GM18520 (cell line): Measurements from ENCODE around the gene SLC12A3.
A peak's percentile ranks its signal among the peaks of the same experiment; 100 is the strongest.

Experiments used
- ATAC-seq: cut with Tn5 transposase; IDR thresholded peaks from one replicate; pipeline ENCODE4 v1.9.1; 2021; ENCODE audit not compliant: unreplicated experiment

The SLC12A3 gene

DNA sequence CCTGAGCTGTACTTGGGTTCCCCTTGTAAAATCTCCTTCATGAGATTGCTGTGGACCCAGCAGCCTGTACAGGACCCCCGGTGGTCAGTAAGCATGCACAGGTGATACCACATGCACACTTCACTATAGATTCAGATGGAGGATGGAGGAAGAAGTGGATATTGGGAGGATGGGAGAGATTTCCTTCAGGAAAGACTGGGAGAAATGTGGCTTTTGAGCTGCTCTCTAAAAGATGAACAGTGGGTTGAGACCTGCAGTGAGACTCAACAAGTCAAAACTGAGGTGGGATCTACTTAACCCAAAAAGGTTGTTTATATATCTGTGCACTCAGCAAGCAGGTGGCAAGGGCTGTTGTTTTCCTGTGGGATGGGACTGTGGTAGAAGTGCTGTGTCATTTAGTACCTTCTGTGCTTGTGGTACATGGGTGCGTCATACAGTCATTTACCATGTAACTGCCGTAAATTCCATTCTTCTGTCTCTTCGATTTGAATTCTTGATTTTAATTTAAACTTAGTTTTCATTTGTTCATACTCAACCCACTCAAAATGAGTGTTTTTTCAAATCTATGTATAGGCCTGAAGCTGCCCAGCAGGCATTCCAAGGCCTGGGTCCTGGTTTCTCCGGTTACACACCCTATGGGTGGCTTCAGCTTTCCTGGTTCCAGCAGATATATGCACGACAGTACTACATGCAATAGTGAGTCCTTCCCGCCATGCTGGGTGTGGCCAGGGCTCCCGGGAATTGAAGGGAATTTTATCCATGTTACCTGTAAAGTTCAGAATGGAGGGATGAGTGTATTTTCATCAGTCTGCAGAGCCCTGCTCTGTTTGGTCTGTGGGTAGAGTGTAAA lies 73.9 kb downstream of the SLC12A3 start:
- no peak for ATAC-seq

DNA sequence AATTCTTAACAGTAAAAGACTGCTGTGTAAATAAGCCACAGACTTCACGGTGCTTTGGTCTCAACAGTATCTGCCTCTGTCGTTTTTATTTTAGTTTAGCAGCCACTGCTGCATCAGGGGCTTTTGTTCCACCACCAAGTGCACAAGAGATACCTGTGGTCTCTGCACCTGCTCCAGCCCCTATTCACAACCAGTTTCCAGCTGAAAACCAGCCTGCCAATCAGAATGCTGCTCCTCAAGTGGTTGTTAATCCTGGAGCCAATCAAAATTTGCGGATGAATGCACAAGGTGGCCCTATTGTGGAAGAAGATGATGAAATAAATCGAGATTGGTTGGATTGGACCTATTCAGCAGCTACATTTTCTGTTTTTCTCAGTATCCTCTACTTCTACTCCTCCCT lies 74.8 kb downstream of the SLC12A3 start:
- no peak for ATAC-seq

DNA sequence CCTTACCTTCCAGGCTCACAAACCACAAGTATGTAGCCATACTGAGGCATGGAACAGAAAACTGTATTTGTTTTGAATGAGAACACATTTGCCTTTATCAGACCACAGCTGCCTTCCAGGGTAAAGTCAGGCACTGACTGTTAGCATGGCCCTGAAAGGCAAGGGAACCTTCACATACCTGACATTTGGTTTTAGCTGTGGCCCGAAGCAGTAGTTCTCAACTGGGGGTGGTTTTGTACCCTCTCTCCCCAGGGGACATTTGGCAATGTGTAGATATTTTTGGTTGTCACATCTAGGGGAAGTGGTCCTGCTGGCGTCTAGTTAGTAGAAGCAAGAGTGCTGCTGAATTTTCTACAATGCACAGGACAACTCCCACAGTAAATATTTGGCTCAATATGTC lies 76.1 kb downstream of the SLC12A3 start:
- ATAC-seq = no peak

DNA sequence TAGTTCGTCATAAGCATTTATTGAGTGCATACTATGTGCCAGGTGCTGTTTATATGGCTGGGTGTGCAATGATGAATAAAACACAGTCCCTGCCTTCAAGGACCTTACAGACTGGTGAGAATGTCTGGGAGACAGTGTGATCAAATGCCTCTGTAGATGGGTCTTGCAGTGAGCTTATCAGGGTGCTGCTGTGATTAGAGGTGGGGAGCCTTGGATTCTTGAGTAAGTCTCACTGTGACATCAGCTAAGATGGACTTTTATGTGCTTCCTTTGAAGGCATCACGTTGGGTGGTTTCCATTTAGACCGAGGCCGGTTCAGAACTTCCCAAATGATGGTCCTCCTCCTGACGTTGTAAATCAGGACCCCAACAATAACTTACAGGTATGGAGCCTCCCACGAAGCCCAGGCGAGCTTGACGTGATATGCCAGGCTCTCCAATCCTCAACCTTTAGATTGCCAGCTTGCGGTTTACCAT lies 76.9 kb downstream of the SLC12A3 start:
- no peak for ATAC-seq

DNA sequence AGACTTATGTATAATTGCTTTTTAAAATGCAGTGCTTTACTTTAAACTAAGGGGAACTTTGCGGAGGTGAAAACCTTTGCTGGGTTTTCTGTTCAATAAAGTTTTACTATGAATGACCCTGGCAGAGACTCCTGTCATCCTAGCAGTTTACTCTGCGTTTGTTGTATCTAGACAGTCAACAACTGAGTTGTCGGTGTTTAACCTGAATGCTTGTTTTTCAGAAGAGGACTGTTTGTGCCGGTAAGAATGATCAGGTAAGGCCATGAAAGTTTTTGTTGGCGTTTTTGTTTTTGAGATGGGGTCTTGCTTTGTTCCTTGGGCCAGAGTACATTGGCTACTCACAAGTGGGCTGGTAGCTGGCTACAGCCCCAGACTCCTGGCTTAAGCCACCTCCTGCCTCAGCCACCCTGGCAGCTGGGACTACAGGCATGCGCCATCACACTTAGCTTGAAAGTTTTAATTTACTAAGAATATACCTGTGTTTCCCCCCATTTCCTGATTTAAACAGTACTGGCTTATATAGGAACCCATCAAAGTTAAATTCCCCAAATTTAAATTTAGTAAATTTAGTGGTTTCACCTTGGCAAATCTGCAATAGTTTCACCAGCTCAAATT lies 78.9 kb downstream of the SLC12A3 start:
- no peak for ATAC-seq

DNA sequence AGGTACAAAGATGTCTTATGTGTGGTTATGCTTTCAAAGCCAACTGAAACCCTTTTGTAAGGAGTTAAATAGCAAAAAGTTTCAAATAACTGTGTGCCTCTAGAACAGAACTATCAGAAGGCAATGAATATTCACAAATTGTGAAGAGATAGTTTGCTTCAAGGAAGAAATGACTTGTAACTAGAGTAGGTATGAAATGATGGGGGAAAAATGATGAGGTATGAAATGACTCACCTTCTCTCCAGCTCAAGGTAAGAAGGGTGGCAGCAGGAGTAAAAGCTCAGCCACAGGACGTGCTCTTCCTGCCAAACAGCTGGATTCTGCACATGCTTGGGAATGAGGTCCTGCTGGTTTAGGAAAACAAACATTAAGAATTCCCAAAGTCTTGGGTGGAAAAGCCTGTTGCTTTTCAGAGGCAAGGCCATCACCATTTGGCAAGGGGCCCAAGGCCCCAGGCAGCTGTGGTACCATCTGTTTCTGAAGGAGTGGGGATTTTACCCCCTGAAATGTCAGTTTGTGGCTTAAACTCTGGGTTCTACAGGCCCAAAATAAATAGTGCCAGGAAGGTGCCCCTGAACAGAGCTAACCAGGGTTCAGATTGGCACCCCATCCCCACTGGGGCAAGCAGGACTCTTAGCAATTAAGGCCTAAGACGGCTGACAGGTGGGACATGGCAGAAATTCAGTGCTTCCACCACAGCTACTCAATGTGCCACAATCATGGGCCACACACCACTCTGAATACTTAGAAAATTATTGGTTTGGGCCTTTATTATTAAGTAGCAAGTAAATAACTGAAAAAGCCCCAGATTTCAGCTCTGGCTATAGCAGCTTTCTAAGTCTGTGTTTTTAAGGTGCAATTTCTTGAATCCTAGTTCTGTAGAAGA lies 80.2 kb downstream of the SLC12A3 start:
- ATAC-seq = peak; percentile 31

DNA sequence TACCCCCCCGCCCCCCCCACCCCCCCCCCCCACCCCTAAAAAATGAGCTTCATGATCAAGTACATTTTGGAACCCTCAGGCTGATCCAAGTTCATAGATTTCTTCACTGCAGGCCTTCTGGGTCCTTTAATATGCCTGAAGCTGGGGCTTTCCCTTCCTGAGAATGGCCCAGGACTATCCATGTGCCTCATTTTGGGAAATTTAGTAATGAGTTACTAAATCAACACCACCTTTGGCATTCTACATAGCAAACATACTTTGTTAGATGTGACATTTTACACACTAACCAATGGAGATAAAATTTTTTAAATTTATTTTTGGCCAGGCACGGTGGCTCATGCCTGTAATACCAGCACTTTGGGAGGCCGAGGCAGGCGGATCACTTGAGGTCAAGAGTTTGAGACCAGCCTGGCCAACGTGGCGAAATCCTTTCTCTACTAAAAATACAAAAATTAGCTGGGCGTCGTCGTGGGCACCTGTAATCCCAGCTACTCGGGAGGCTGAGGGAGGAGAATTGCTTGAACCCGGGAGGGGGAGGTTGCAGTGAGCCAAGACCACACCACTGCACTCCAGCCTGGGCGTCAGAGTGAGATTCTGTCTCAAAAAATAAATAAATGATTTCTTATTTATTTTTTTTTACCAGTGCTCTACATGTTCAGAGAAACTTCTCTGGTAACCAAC lies 81.0 kb downstream of the SLC12A3 start:
- no peak for ATAC-seq

DNA sequence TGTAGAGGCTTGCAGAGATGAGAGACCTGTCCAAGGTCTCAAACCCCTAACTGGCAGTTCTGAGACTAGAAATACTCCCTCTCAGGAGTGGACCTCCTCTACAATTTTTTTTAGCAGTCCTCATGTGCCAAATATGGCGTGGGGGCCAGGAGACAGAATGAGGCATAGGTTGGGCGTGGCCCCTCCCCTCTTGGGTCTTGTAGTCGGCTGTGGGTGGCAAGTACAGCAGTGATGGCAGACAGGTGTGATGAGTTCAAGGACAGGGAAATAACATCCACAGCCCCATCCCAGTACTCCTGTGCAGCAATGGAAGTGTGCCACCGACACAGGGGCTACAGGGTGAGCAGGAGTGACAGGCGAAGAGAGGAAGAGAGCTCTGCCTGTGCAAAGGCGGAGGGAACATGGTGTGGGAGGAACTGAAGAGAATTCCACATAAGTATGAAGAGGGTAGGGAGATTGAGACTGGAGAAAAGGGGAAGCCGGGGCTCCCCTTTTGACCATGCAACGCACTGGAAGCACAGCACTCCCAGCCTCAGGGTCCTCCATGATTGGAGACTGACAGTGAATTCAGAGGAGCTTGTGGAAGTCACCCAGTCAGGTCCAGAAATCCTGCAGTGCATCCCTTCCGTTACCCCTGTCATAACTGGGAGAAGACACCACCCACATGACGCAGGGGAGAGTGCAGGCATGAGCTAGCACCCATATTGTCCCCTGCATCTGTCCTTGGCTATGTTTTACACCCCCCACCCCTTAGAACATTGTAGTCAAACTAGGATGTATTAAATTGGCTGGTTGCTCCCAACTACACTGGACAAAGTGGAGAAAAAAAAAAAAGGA lies 82.0 kb downstream of the SLC12A3 start:
- no peak for ATAC-seq

DNA sequence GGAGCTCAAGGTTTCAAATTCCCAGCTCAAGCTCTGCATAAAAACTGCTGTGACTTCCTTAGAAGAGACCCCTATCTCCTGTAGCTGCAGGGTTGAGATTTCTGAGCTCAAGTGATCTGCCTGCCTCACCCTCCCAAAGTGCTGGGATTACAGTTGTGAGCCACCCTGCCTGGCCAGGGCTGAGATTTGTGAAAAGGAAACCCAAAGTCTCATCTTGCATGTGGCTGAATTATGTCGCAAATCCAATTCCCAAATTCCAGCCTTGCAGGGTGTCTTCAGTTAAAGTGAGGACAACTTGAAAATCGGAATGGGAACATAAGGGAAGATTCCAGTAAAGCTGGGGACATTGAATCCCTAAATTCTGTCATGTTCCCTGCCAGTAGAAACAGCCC lies 82.6 kb downstream of the SLC12A3 start:
- ATAC-seq = no peak

DNA sequence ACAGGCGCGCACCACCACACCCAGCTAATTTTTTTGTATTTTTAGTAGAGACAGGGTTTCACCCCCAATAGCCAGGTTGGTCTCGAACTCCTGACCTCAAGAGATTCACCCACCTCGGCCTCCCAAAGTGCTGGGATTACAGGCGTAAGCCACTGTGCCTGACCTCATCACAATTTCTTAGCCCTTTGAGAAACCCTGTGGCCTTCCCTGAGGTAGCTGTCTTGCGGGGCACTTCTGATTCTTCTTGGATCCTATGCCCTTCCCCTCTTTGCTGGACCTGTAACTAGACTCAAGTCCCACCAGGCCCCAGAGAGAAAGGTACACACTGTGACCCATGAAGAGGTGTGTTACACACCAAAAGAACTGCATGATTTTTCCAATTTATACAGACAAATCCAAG lies 83.2 kb downstream of the SLC12A3 start:
- no peak for ATAC-seq

DNA sequence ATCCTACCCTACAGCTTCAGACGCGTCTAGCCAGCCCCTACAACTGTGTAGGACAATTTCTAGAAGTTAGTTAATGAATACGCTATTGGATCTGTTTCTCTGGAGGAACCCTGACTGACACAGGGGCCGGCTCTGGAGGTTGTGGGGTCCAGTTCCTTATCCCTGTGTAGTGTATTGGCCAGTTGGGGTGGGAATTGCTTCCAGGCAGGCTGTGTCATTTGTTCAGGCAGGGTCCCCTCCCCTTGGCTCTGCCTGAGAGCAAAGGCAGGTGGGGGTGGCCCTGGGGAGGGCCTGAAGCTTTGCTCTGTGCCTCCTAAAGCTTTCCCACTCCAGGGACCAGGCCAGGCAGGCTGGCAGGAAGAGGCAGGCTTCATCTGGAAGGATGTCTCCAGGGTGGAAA lies 85.0 kb downstream of the SLC12A3 start:
- no peak for ATAC-seq

DNA sequence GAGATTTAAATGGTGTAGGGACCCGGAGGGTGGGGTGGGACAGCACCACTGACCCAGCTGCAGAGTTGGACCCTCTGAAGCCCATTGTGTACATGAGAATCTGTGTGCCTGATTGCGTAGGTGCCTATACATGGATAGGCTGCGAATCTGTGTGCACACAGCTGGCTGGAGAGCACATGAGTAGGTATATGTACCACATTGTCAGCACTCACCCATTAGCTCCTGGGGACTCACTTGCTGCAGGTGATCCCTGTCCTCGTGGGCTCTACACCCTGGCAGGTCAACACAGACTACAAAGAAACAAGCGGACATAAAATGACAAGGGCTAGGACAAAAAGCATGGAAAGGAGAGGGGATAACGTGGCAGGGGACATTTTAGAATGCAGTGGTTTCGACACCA lies 85.4 kb downstream of the SLC12A3 start:
- no peak for ATAC-seq

DNA sequence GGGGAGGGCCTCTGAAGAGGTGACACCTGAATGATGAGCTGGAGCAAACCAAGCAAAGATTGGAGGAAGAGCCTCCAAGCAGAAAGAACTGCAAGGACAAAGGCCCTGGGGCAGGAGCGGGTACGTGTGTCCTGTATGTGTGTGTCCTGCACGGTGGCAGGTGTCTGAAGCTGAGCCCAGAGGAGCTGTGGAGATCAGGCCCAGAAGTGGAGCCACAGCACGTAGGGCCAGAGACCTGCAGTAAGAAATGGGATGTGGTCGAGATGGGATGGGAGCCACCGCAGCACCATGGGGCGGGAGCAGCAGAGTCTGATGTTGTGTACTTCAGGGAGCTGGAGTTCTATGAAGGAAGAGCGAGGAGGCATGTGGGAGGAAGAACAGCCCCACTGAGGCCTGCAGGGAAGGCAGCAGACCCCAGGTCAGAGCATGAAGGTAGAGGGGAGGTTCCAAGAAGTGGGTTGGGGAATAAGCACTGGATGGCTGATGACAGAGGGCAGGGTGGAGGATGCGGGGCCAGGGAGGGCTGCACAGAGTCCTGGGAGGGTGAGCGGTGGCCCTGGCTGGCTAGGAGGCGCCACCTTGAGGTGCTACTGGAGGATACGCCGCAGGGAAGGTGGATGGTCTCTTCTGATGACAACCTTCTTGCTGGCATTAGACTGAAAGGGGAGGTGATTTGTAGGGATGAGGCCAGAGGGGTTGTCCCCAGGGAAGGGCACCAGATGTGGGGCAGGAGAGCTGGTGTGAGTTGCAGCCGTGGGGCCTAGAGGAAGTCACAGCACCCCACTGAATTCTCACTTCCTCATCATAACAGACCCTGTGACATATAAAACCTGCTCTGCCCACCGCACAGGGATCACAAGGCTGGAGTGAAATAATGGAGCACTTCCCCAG lies 86.1 kb downstream of the SLC12A3 start:
- ATAC-seq = no peak

DNA sequence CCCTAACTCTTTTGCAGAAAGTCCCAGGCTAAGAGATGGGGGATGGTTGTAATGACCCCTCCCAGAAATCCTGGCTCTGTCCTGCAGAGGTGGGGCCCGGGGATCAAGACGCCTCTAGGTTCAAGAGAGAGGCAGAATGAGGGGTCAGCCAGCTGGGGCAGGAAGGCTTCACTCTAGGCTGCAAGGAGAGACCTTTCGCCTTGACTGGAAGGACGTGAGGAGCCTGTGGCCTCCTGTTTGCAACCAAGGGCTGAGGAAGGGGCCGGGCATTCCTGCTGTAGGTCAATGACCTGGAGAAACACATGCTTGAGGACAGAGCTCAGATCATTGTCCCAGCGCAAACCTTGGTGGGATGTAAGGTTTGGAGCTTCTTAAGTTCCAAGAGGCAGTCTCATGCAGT lies 88.0 kb downstream of the SLC12A3 start:
- ATAC-seq = no peak

DNA sequence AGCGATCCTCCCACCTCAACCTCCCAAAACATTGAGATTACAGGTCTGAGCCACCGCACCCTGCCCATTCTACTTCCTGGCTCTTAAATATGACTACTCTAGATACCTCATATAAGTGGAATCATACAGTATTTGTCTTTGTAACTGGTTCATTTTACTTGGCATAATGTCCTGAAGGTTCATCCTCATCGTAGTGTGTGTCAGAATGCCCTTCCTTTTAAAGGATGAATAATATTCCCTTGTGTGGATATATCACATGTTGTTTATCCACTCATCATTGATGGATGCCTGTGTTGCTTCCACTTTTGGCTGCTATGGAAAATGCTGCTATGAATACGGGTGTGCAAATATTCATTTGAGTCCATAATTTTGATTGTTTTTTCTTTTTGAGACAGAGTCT lies 91.1 kb downstream of the SLC12A3 start:
- no peak for ATAC-seq

DNA sequence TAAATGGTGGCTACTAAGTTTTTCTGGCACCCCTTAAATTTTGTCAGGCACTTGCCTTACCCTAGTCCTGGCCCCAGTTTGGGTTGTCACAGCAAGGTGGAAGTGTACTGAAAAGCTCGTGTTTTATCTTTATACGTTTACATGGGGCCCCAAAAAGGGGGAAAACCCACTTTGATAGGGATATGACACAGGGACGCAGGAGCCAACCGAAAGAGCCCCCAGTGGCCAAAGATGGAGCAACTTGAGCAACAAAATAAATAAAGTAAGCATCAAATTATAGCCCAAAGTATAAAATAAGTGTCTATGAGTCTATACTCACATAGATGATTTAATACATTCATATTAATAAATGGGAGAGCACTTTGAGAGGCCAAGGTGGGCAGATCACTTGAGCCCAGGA lies 91.7 kb downstream of the SLC12A3 start:
- no peak for ATAC-seq

DNA sequence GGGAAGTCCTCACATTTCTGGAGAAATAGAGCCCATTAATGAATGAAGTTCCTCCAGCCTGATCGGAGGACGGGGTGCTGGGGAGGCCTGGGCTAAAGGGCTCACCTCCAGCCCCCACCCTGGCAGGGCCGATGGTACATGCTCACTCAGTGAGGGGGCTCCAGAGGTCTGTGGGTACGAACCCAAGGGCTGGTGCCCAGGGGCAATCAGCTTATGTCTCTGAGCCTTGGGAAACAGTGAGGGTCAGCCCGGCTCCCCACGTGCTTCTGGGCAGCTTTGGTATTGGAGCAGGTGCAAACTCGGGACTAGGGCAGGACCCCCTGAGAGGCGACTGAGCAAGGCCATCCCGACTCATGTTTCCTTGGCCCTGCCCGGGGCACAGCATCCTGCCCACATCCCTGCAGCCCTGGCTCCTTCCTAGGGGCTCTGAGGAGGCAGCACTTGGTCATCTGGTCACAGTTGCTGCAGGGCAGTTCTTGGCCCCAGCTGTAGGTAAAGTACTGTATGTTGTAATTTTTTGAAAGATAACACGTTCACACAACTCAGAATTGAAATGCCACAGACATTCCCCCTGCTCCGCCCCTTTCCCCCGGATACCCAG lies 95.8 kb downstream of the SLC12A3 start:
- no peak for ATAC-seq

DNA sequence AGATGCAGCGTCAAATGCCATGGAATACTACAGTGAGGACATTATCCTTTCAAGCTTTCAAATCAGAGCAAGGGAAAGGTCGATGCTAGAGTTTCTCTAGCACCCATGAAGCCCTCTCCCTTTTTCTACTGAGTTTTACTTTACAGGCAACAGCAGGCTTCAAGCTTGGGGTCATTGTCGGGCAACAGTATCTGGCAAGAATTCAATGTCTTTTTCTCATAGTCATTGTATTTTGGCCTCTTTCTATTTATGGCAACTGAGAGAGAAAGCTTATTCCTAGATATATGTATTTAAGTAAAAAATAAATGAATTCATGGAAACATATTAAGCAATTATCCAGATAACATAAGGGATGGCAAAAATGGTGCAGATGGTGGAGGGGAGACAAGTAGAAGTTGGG lies 96.4 kb downstream of the SLC12A3 start:
- no peak for ATAC-seq

DNA sequence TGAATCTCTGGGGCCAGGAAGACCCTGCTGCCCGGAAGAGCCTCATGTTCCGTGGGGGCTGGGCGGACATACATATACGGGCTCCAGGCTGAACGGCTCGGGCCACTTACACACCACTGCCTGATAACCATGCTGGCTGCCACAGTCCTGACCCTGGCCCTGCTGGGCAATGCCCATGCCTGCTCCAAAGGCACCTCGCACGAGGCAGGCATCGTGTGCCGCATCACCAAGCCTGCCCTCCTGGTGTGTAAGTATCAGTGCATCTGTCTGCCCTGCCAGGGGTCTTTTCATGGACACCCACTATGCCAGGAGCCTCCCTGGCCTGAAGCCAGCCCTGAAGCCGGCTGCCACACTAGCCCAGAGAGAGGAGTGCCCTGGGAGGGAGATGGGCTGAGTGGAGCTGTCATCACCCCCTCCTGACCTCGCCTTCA lies 96.9 kb downstream of the SLC12A3 start, which contains the start of gene CETP:
Gene CETP (plus strand): TSS at position 100 of the 431 bp plus-strand sequence. CDS start 30 bp downstream, at position 130.
- no peak for ATAC-seq
